Stimulated activated naive CD8-positive, alpha-beta T cell treated with anti-CD3 and anti-CD28 coated beads, Interleukin-15, amount 100 ng/mL, for 72 hours (primary cell): ENCODE results near the gene SLAMF6.
"Not testable (repeated sequence)": the region's sequence is repeated elsewhere in the genome, so short reads cannot be mapped to it uniquely, and the experiment has no call there.

ENCODE experiments used
- ATAC-seq: fragments of 150-1000 bp; cut with Tn5 transposase; 2 replicates; pipeline ENCODE4 v1.10.0; 2021; ENCODE audit warnings: mild to moderate bottlenecking, moderate library complexity
- DNase-seq, 2 donors: peaks; one replicate each; pipeline ENCODE4 v3.0.0; 2021 to 2022
- H3K27ac Mint-ChIP-seq, 2 donors: one replicate each; pipeline ENCODE4 v1.8.0; 2022; ENCODE audit warnings: mild to moderate bottlenecking in 2 of 2, mixed read lengths in 2 of 2, moderate library complexity in 2 of 2
- H3K27me3 Mint-ChIP-seq: one replicate; pipeline ENCODE4 v1.8.0; 2022; ENCODE audit warnings: mixed read lengths
- H3K4me1 Mint-ChIP-seq: one replicate; pipeline ENCODE4 v1.8.0; 2022; ENCODE audit warnings: mild to moderate bottlenecking, mixed read lengths
- H3K4me3 Mint-ChIP-seq, 2 donors: one replicate each; pipeline ENCODE4 v1.8.0; 2022; ENCODE audit warnings: mild to moderate bottlenecking in 2 of 2, mixed read lengths in 2 of 2, moderate library complexity in 1 of 2
- H3K9me3 Mint-ChIP-seq, 2 donors: one replicate each; pipeline ENCODE4 v1.8.0; 2022; ENCODE audit warnings: mixed read lengths in 2 of 2

The SLAMF6 gene

DNA sequence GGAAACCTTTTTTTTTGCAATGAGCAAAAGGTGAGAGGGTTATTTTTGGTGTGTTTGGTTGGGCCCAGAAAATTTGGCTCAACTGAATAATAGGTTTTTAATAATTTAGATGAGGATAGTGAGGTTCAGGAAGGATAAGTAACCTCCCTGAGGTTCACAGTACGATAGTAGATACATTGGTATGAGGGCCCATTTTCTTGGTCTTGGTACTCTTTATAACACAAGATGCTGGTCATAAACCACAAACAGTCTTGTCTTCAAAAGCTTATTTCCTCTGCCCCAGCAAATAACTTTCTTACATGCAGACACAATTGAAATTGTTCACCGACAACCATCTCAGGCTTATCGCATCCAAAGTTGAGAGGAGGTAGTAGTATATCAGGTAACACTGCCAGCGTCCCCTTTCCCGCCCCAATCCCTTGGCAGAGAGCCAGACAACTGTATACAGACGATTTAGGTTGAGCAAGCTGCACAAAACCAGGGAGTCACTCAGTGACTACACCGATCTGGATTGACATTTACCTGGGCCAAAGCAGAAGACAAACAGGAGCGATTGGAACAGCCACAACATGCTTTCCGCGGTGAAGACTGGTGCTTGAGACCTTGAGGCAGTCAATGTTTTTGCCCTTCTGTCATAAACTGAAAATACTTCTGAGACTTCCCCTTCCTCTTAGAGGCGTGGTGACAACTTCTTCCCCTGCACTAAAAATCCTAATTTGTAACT, at the start of gene SLAMF6:
TSS of gene SLAMF6 (minus strand) at position 634 of the 724 bp plus-strand sequence. CDS start at position 571, 63 bp downstream.
- peak; percentile 60 to 67 for DNase-seq
- no peaks in the 10 kb centered on the region for H3K27me3 Mint-ChIP-seq
- H3K4me3 Mint-ChIP-seq = peak within 1 kb of the TSS; percentile 84 to 95
- peaks cover 53% of the 10 kb centered on the region for H3K4me1 Mint-ChIP-seq
- peak; percentile 67 for ATAC-seq
- H3K27ac Mint-ChIP-seq = peak within 1 kb of the TSS; percentile 91 to 96
- peaks cover 27 to 35% of the 10 kb centered on the region in 2 donors for H3K9me3 Mint-ChIP-seq

DNA sequence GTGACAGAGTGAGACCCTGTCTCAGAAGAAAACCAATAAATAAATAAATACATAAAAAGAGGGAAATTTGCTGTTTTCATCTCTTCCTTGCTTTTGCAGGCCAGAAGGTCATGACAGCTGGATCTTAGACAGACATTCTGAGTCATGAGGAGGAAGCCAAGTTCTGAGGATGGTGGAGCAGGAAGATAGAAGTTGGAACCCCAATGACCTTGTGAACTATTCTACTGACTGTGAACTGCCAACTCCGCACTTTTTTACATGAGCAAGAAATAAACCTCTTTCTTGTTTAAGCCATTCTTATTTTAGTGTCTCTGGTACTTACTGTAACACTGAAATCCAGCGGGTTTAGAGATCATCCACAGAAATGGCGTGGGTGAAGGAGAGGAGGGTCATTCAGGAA, 47.8 kb upstream of the SLAMF6 start:
- no peak for DNase-seq
- peaks cover 0 to 7% of the 10 kb centered on the region in 2 donors for H3K9me3 Mint-ChIP-seq
- peaks cover 98% of the 10 kb centered on the region for H3K4me1 Mint-ChIP-seq
- no peak for ATAC-seq
- H3K27me3 Mint-ChIP-seq = no peaks in the 10 kb centered on the region
- H3K27ac Mint-ChIP-seq = no peak overlapping the region
- no peak overlapping the region for H3K4me3 Mint-ChIP-seq

DNA sequence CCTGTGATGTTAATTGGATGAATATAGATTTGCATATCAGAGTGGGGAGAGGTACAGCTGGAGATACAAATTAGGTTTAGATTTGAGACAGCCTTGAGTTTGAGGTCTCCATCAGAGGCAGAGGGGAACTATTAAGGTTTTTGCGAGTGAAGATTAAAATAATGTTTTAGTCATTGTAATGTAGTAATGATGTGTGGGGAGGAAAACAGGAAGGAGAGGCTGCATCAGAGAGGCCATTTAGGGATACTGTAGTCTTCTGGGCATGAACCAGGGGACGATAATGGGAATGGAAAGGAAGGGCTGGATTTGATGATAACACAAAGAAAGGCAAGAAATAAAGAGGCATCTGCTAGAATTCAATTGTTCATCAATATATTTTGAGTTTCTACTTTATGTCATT, 46.8 kb upstream of the SLAMF6 start:
- H3K4me3 Mint-ChIP-seq = peak overlapping the region; percentile 24 to 42
- peak overlapping the region; percentile 6 to 52 for H3K27ac Mint-ChIP-seq
- peaks cover 0 to 7% of the 10 kb centered on the region in 2 donors for H3K9me3 Mint-ChIP-seq
- peaks cover 98% of the 10 kb centered on the region for H3K4me1 Mint-ChIP-seq
- DNase-seq = no peak
- no peak for ATAC-seq
- no peaks in the 10 kb centered on the region for H3K27me3 Mint-ChIP-seq

DNA sequence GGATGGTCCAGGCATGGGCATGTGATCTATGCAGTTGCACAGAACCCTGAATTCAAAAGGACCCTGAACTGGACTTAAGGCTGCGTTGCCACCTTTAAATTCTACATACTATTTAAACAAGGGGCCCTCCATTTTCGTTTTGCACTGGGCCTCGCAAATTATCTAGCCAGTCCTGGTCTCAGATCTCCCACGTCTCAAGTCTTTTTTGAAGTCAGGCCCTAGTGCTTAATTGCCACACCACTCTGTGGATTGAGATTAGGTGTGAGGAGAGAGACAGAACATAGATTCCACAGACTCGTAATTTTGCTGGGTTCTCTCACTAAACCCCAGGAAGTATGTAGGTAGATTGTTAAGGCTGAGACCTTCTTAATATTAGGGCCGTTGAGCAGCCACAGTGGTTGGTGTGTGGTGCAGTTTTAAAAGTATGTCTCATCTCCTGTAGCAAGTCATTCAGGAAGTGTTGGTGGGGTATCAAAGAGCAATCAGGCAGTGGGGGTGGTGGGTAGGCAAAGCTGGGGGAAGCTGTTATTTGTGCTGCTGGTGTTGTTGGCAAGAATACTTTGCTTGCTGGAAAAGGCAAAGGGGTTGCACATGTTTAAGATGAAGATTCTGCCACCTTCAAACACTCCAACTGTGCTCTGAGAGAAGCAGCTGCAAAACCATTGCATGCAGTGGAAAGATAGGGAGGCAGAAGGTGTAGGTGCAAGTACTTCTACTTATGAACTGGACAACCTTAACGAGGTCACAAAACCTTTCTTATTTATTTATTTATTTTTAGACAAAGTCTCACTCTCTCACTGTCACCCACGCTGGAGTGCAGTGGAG, 45.0 kb upstream of the SLAMF6 start:
- Mint-ChIP-seq H3K9me3 (peaks cover 5 to 12% of the 10 kb centered on the region in 2 donors), H3K27me3 (no peaks in the 10 kb centered on the region), H3K4me1 (peaks cover 87% of the 10 kb centered on the region), H3K4me3 (peak overlapping the region; percentile 73 to 82), H3K27ac (peak overlapping the region; percentile 99)
- ATAC-seq (peak; percentile 99), DNase-seq (peak; percentile 68 to 79)

DNA sequence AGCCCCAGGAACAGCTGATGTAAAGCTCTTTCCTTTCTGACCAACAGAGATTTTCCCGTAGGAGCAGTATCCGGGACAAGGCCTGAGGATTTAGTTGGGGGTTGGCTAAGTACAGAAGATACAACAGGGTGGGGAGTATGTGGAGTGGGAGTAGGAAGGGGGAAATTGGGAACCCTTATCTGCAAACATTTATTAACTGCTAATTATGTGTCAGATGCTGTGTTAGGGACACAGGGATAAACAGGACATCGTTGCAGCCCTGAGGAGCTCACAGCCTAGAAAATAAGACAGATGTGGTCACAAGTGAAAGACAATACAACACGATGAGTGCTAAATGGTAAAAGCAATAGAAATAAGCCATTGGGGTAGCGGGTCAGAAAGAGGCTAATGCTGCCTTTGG, 44.3 kb upstream of the SLAMF6 start:
- Mint-ChIP-seq H3K4me3 (peak overlapping the region; percentile 73 to 82), H3K27ac (peak overlapping the region; percentile 99), H3K9me3 (peaks cover 8 to 18% of the 10 kb centered on the region in 2 donors), H3K4me1 (peaks cover 80% of the 10 kb centered on the region), H3K27me3 (no peaks in the 10 kb centered on the region)
- ATAC-seq (no peak), DNase-seq (no peak)

DNA sequence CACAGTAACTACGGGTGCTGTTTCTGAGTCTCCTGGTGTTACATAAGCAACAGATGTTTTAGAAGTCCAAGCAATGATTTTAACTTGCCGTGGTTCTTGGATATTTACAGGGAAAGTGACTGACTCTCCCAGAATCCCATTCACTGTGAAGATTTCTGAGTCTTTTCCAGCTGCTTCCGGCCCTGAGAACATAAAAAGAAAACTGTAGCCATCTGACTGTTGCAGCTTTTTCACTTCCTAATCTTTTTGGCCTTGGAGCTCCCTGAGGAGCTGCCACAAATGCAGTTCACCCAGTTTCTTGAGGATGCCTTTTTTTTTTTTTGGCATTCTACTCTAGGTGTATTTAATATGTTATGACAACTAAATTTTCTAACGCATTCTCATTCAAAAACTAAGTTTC, 42.5 kb upstream of the SLAMF6 start:
- Mint-ChIP-seq H3K27me3 (no peaks in the 10 kb centered on the region), H3K4me1 (peaks cover 80% of the 10 kb centered on the region), H3K27ac (peak overlapping the region; percentile 87 to 92), H3K4me3 (peak overlapping the region in 1 of 2 donors; percentile 32), H3K9me3 (peaks cover 14 to 15% of the 10 kb centered on the region in 2 donors)
- DNase-seq = no peak
- ATAC-seq = no peak

DNA sequence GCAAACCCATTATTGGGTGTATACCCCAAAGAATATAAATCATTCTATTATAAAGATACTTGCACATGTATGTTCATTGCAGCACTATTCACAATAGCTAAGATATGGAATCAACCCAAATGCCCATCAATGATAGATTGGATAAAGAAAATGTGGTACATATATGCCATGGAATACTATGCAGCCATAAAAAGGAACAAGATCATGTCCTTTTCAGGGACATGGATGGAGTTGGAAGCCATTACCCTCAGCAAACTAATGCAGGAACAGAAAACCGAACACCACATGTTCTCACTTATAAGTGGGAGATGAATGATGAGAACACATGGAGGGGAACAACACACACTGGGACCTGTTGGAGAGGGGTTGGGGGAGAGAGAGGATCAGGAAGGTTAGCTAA, 40.2 kb upstream of the SLAMF6 start:
- DNase-seq, H3K27ac Mint-ChIP-seq, ATAC-seq, H3K4me3 Mint-ChIP-seq, H3K27me3 Mint-ChIP-seq: not testable (repeated sequence)
- Mint-ChIP-seq H3K9me3 (peaks cover 14 to 21% of the 10 kb centered on the region in 2 donors), H3K4me1 (peaks cover 82% of the 10 kb centered on the region)

DNA sequence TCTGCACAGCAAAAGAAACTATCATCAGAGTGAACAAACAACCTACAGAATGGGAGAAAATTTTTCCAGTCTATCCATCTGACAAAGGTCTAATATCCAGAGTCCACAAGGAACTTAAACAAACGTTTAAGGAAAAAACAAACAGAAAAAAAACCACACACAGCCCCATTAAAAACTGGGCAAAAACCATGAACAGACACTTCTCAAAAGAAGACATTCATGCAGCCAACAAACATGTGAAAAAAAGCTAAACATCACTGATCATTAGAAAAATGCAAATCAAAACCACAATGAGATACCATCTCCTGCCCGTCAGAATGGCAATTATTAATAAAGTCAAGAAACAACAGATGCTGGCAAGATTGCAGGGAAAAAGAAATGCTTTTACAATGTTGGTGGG, 39.7 kb upstream of the SLAMF6 start:
- H3K27ac Mint-ChIP-seq, H3K27me3 Mint-ChIP-seq, H3K4me3 Mint-ChIP-seq, DNase-seq, ATAC-seq: not testable (repeated sequence)
- Mint-ChIP-seq H3K9me3 (peaks cover 14 to 22% of the 10 kb centered on the region in 2 donors), H3K4me1 (peaks cover 82% of the 10 kb centered on the region)

DNA sequence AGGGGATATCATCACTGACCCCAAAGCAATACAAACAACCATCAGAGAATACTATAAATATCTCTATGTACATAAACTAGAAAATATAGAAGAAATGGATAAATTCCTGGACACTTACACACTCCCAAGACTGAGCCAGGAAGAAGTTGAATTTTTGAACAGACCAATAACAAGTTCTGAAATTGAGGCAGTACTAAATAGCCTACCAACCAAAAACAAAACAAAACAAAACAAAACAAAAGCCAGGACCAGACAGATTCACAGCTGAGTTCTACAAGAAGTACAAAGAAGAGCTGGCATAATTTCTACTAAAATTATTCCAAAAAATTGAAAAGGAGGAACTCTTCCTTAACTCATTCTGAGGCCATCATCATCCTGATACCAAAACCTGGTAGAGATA, 37.8 kb upstream of the SLAMF6 start:
- Mint-ChIP-seq H3K4me1 (peaks cover 67% of the 10 kb centered on the region), H3K4me3 (peak overlapping the region; percentile 68), H3K9me3 (peaks cover 14 to 22% of the 10 kb centered on the region in 2 donors), H3K27me3 (no peaks in the 10 kb centered on the region), H3K27ac (peak overlapping the region; percentile 74 to 91)
- no peak for ATAC-seq
- no peak for DNase-seq

DNA sequence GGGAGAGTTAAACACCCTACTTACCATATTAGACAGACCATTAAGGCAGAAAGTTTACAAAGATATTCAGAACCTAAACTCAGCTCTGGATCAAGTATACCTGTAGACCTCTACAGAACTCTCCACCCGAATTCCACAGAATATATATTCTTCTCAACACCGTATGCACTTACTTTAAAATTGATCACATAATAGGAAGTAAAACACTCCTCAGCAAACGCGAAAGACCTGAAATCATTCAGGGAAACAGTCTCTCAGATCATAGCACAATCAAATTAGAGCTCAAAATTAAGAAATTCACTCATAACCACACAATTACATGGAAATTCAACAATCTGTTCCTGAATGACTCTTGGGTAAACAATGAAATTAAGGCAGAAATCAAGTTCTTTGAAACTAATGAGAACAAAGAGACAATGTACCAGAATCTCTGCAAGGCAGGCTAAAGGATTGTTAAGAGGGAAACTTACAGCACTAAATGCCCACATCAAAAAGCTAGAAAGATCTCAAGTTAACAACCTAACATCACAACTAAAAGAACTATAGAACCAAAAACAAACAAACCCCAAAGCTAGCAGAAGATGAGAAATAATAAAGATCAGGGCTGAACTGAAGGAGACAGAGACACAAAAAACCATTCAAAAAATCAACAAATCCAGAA, 37.1 kb upstream of the SLAMF6 start:
- H3K27ac Mint-ChIP-seq = peak overlapping the region; percentile 74 to 91
- H3K4me1 Mint-ChIP-seq = peaks cover 67% of the 10 kb centered on the region
- peaks cover 14 to 22% of the 10 kb centered on the region in 2 donors for H3K9me3 Mint-ChIP-seq
- no peaks in the 10 kb centered on the region for H3K27me3 Mint-ChIP-seq
- H3K4me3 Mint-ChIP-seq = peak overlapping the region; percentile 68
- ATAC-seq (no peak), DNase-seq (no peak)

DNA sequence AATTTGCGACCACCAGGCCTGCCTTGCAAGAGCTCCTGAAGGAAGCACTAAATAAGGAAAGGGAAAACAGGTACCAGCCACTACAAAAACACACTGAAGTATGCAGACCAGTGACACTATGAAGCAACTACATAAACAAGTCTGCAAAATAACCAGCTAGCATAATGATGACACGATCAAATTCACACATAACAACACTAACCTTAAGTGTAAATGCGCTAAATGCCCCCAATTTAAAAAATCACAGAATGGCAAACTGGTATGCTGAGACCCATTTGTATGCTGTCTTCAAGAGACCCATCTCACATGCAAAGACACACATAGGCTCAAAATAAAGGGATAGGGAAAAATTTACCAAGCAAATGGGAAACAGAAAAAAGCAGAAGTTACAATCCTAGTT, 36.4 kb upstream of the SLAMF6 start:
- H3K9me3 Mint-ChIP-seq = peaks cover 14 to 22% of the 10 kb centered on the region in 2 donors
- H3K4me3 Mint-ChIP-seq = peak overlapping the region; percentile 68
- H3K27me3 Mint-ChIP-seq, DNase-seq, ATAC-seq: not testable (repeated sequence)
- H3K4me1 Mint-ChIP-seq = peaks cover 59% of the 10 kb centered on the region
- peak overlapping the region; percentile 45 to 91 for H3K27ac Mint-ChIP-seq

DNA sequence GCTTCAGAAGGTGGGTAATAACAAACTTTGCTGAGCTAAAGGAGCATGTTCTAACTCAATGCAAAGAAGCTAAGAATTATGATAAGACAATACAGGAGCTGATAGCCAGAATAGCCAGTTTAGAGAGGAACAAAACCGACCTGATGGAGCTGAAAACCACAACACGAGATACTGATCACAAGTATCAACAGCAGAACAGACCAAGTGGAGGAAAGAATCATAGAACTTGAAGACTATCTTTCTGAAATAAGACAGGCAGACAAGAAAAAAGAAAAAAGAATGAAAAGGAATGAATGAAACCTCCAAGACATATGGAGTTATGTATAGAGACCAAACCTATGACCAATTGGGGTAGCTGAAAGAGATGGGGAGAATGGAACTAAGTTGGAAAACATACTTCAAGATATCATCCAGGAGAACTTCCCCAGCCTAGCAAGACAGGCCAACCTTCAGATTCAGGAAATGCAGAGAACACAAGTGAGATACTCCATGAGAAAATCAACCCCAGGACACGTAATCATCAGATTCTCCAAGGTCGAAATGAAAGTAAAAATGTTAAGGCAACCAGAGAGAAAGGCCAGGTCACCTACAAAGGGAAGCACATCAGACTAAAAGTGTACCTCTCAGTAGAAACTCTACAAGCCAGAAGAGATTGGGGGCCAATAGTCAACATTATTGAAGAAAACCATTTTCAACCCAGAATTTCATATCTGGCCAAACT, 35.8 kb upstream of the SLAMF6 start:
- Mint-ChIP-seq H3K27ac (peak overlapping the region in 1 of 2 donors; percentile 77), H3K27me3 (no peaks in the 10 kb centered on the region), H3K4me3 (peak overlapping the region; percentile 68 to 72), H3K9me3 (peaks cover 14 to 22% of the 10 kb centered on the region in 2 donors), H3K4me1 (peaks cover 59% of the 10 kb centered on the region)
- DNase-seq (no peak), ATAC-seq (no peak)

DNA sequence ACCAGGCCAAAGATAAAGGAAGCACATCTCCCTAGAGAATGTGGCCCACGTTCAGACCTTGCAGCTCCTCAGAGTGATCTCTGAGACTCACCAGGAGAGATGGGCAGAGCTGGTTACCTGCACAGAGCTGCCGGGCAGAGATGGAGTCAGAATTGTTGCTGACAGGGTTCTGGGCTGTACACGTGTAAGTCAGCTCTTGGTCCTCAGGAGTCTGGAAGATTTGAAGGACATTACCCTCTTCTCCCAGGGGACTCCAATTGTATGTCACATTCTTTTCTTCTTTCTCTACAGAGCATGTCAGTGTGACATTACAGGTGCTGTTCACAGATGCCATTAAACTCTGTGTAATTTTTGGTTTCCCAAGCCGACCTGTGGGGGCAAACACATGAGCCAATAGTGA, 30.7 kb upstream of the SLAMF6 start:
- H3K27me3 Mint-ChIP-seq = no peaks in the 10 kb centered on the region
- H3K27ac Mint-ChIP-seq = no peak overlapping the region
- ATAC-seq = no peak
- peaks cover 0 to 6% of the 10 kb centered on the region in 2 donors for H3K9me3 Mint-ChIP-seq
- no peak for DNase-seq
- H3K4me3 Mint-ChIP-seq = no peak overlapping the region
- peaks cover 52% of the 10 kb centered on the region for H3K4me1 Mint-ChIP-seq

DNA sequence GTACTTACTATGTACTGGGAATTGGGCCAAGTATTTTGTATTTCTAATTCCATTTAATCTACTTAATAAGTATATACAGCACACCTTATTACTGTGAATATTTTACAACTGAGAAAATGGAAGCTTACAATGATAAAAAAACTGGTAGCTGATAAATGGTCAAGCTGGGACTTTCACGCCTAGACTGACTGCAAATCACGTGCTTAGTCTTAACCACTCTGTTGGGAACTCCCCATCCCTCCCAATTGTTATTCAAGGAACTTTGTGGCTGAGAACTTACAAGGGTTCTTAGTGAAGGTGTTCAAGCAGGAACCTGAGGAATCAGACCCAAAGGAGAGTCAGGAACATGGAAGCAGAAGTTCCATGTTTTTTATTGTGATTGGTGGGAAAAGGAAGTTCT, 29.4 kb upstream of the SLAMF6 start:
- ATAC-seq (no peak), DNase-seq (no peak)
- no peaks in the 10 kb centered on the region for H3K9me3 Mint-ChIP-seq
- H3K4me1 Mint-ChIP-seq = peaks cover 40% of the 10 kb centered on the region
- no peak overlapping the region for H3K4me3 Mint-ChIP-seq
- H3K27ac Mint-ChIP-seq = peak overlapping the region in 1 of 2 donors; percentile 46
- no peaks in the 10 kb centered on the region for H3K27me3 Mint-ChIP-seq

DNA sequence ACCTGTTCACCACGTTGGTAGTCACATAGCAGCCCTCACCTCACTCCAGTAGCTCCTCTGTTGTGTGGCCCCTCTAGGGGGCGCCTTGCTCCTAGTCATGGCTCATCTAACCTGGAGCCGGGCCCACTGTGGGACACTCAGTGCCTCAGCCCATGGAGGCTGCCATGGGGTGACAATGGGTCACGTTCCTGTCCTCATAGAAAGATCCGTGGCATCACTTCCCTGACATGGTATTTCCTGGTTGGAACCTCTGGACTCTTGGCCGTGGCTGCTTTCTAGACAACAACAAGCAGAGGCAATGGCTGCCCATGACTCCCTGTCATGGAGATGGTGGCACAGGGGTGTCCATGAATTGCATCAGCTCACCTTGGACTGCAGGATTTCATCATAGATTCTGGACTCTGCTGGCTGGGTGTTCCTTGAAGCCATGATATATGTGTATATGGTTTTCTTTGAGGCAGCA, 27.5 kb upstream of the SLAMF6 start:
- DNase-seq = peak; percentile 47 to 60

More for the DNA sequence above, 27.5 kb upstream of the SLAMF6 start:
- Mint-ChIP-seq H3K9me3 (no peaks in the 10 kb centered on the region), H3K27me3 (no peaks in the 10 kb centered on the region), H3K4me3 (no peak overlapping the region), H3K4me1 (peaks cover 36% of the 10 kb centered on the region), H3K27ac (peak overlapping the region; percentile 10 to 79)
- ATAC-seq = peak; percentile 87
